Stomach (tissue), 9 donors: ENCODE data around the gene KCNK7. TPM values are rescaled to one million over a fixed set of nuclear protein-coding genes. Genes with fewer than 3 reads are reported as not detected.
A peak's percentile ranks its signal among the peaks of the same experiment; 100 is the strongest.

ENCODE experiments used
- DNase-seq, 2 donors: peaks; one replicate each; pipeline versions ENCODE4 v3.0.0 to v3.0.0-alpha.2; 2013 to 2019
- H3K27ac ChIP-seq, 5 donors: fragments of 200-600 bp in 4 of 5; sonication (generic) in 4 of 5; one replicate each; pipeline ENCODE4 v1.5.1; 2013 to 2019; ENCODE audit warnings: mild to moderate bottlenecking in 1 of 5, moderate library complexity in 1 of 5
- H3K27me3 ChIP-seq, 3 donors: fragments of 200-600 bp; sonication (generic); one replicate each; pipeline ENCODE4 v1.5.1; 2017 to 2019; ENCODE audit warnings: mixed run types in 1 of 3
- H3K36me3 ChIP-seq, 4 donors: fragments of 200-600 bp; sonication (generic); 1 replicate in 3 of 4; 2 replicates in 1 of 4; pipeline ENCODE4 v1.5.1; 2016 to 2019
- H3K4me1 ChIP-seq, 4 donors: fragments of 200-600 bp; sonication (generic); one replicate each; pipeline ENCODE4 v1.5.1; 2016 to 2019
- H3K4me3 ChIP-seq, 4 donors: fragments of 200-600 bp; sonication (generic) in 3 of 4; one replicate each; pipeline ENCODE4 v1.5.1; 2016 to 2019; ENCODE audit warnings: mild to moderate bottlenecking in 1 of 4
- H3K9me3 ChIP-seq, 4 donors: fragments of 200-600 bp; sonication (generic); one replicate each; pipeline ENCODE4 v1.5.1; 2016 to 2019
- CTCF ChIP-seq, 7 experiments: fragments of 450-650 bp in 4 of 7; fragments of 200-600 bp in 3 of 7; sonication (generic) in 3 of 7; IDR thresholded peaks; one replicate each; pipeline ENCODE4 v1.5.1; 2016 to 2019; ENCODE audit warnings: antibody characterized with exemption in 7 of 7, control low read depth in 2 of 7, mild to moderate bottlenecking in 1 of 7
- EP300 ChIP-seq: sonication (generic); formaldehyde crosslinking; IDR thresholded peaks from one replicate; pipeline ENCODE4 v1.6.1; 2017; ENCODE audit warnings: antibody characterized with exemption
- POLR2A ChIP-seq, 4 donors: fragments of 450-650 bp; IDR thresholded peaks; one replicate each; pipeline ENCODE4 v1.6.1; 2016; ENCODE audit warnings: antibody characterized with exemption in 4 of 4, control low read depth in 2 of 4, mild to moderate bottlenecking in 1 of 4, moderate library complexity in 1 of 4
- POLR2AphosphoS5 ChIP-seq, 3 donors: sonication (generic); formaldehyde crosslinking; IDR thresholded peaks; one replicate each; pipeline ENCODE4 v1.6.1; 2016; ENCODE audit warnings: antibody characterized with exemption in 3 of 3
- WGBS, 5 donors: extraction: QIAGEN DNeasy Blood & Tissue Kit in 3 of 5; methylation state at CpG; one replicate each; pipeline versions ENCODE4 v1.1.5 to v1.1.7; 2013 to 2018; 5-methylcytosine and 5-hydroxymethylcytosine counted together
- intact Hi-C: fragments of 100-400 bp; cut with DNase I; formaldehyde crosslinking; loops from one replicate; pipeline ENCODE4 v1.15.1; 2023; ENCODE audit warnings: low total_unique reads
- polyA plus RNA-seq, 3 donors: library from polyadenylated mRNA; stranded (reverse); fragments of 200-250 nt; gene quantifications; one replicate each; pipeline ENCODE4 v1.2.3, GENCODE V29; 2013
- total RNA-seq, 5 donors: library from RNA; depleted of rRNA; stranded (reverse); fragments of >200 nt; gene quantifications; one replicate each; pipeline versions ENCODE4 v1.1.0 to v1.2.3, GENCODE V29; 2014 to 2016
- donor health status: healthy with polysubstance abuse.
- donor health status: Bipolar disorder and iron deficiency.
- donor health status: healthy.

Gene KCNK7
- total and polyA plus RNA-seq, 8 donors: 0.58 to 5.8 (median 3.0) TPM; not detected in 4

GRCh38 chr11:65609665-65610064, 14.1 kb upstream of the KCNK7 start:
- H3K4me3 ChIP-seq: peak overlapping the region in 2 of 4 donors; percentile 3 to 98
- no peak for DNase-seq
- intact Hi-C loops: no loop called here
- TF ChIP-seq CTCF (IDR thresholded peaks at IDR 0.05) (no peak), POLR2AphosphoS5 (IDR thresholded peaks at IDR 0.05) (no peak), EP300 (no peak), POLR2A (IDR thresholded peaks at IDR 0.05) (no peak)
- WGBS, 5 donors: 65 to 80% (median 73%) methylated on average over 5 of the region's 5 CpGs
- peaks cover 59 to 77% (median 68%) of the 10 kb centered on the region in 4 donors for H3K4me1 ChIP-seq
- peak overlapping the region in 3 of 5 donors; percentile 95 to 99 (median 98) for H3K27ac ChIP-seq
- H3K27me3 ChIP-seq: no peaks in the 10 kb centered on the region
- no peaks in the 10 kb centered on the region for H3K9me3 ChIP-seq
- peaks cover 21 to 75% (median 65%) of the 10 kb centered on the region in 4 donors for H3K36me3 ChIP-seq

- Histone ChIP-seq H3K36me3 (peaks cover 26 to 80% (median 70%) of the 10 kb centered on the region in 4 donors), H3K4me3 (no peak overlapping the region), H3K27ac (peak overlapping the region in 3 of 5 donors; percentile 95 to 99 (median 98)), H3K9me3 (no peaks in the 10 kb centered on the region), H3K27me3 (no peaks in the 10 kb centered on the region), H3K4me1 (peaks cover 59 to 77% (median 68%) of the 10 kb centered on the region in 4 donors)
- 37 to 45% (median 40%) methylated on average over 3 of the region's 3 CpGs for WGBS, 5 donors
- no peak for TF ChIP-seq EP300
- TF ChIP-seq CTCF (IDR thresholded peaks at IDR 0.05): no peak
- TF ChIP-seq POLR2AphosphoS5 (IDR thresholded peaks at IDR 0.05): no peak
- TF ChIP-seq POLR2A (IDR thresholded peaks at IDR 0.05): no peak
- intact Hi-C loops: no loop called here
- no peak for DNase-seq
Measured at GRCh38 chr11:65609229-65609628, 13.6 kb upstream of the KCNK7 start.

- 76 to 84% (median 77%) methylated on average over 32 to 37 of the region's 37 CpGs for WGBS, 5 donors
- Histone ChIP-seq H3K27ac (peak overlapping the region in 4 of 5 donors; percentile 62 to 84 (median 80)), H3K36me3 (peaks cover 37 to 92% (median 83%) of the 10 kb centered on the region in 4 donors), H3K9me3 (no peaks in the 10 kb centered on the region), H3K27me3 (no peaks in the 10 kb centered on the region), H3K4me1 (peaks cover 52 to 67% (median 59%) of the 10 kb centered on the region in 4 donors), H3K4me3 (peak overlapping the region; percentile 23 to 45 (median 32))
- no peak for DNase-seq
- no peak for TF ChIP-seq EP300
- TF ChIP-seq POLR2A (IDR thresholded peaks at IDR 0.05): no peak
- TF ChIP-seq CTCF (IDR thresholded peaks at IDR 0.05): no peak
- no peak for TF ChIP-seq POLR2AphosphoS5 (IDR thresholded peaks at IDR 0.05)
- intact Hi-C loops: no loop called here
Measured at GRCh38 chr11:65607614-65608426, 12.2 kb upstream of the KCNK7 start.

GRCh38 chr11:65606876-65607613, 11.4 kb upstream of the KCNK7 start:
- H3K27ac ChIP-seq: peak overlapping the region; percentile 31 to 84 (median 84)

More at GRCh38 chr11:65606876-65607613, 11.4 kb upstream of the KCNK7 start:
- intact Hi-C loops: no loop called here
- Histone ChIP-seq H3K36me3 (peaks cover 37 to 92% (median 86%) of the 10 kb centered on the region in 4 donors), H3K9me3 (no peaks in the 10 kb centered on the region), H3K4me1 (peaks cover 44 to 59% (median 52%) of the 10 kb centered on the region in 4 donors), H3K4me3 (peak overlapping the region; percentile 23 to 45 (median 32)), H3K27me3 (no peaks in the 10 kb centered on the region)
- DNase-seq: peak; percentile 95 to 98
- WGBS, 5 donors: 15 to 29% (median 24%) methylated on average over 44 to 67 of the region's 67 CpGs
- TF ChIP-seq POLR2AphosphoS5 (IDR thresholded peaks at IDR 0.05) (peak in 1 of 3 donors; percentile 65), EP300 (no peak), POLR2A (IDR thresholded peaks at IDR 0.05) (peak in 1 of 4 donors; percentile 21), CTCF (IDR thresholded peaks at IDR 0.05) (no peak)
